GM21367 (cell line): Measurements from ENCODE around the gene SLC26A9.
"Not testable (repeated sequence)": the region's sequence is repeated elsewhere in the genome, so short reads cannot be mapped to it uniquely, and the experiment has no call there.

Experiments
- ATAC-seq: cut with Tn5 transposase; IDR thresholded peaks from one replicate; pipeline ENCODE4 v1.9.1; 2021; ENCODE audit not compliant: unreplicated experiment

The SLC26A9 gene

DNA sequence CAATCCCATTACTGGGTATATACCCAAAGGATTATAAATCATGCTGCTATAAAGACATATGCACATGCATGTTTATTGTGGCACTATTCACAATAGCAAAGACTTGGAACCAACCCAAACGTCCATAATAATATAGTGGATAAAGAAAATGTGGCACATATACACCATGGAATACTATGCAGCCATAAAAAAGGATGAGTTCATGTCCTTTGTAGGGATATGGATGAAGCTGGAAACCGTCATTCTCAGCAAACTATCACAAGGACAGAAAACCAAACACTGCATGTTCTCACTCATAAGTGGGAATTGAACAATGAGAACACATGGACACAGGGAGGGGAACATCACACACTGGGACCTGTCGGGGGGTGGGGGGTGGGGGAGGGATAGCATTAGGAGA is 38.2 kb downstream of the SLC26A9 start:
- ATAC-seq, result not testable (repeated sequence)

DNA sequence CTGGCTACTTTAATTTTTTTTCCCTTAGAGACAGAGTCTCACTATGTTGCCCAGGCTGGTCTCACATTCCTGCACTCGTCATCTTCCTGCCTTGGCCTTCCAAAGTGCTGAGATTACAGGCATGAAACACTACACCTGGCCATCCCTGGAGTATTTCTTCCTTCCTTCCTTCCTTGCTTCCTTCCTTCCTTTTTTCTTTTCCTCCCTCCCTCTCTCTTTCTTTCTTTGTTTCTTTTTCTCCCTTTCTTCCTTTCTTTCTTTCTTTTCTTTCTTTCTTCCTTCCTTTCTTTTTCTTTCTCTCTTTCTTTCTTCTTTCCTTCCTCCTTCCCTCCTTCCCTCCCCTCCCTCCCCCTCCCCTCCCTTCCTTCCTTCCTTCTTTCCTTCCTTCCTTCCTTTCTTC is 46.9 kb downstream of the SLC26A9 start:
- no peak for ATAC-seq

DNA sequence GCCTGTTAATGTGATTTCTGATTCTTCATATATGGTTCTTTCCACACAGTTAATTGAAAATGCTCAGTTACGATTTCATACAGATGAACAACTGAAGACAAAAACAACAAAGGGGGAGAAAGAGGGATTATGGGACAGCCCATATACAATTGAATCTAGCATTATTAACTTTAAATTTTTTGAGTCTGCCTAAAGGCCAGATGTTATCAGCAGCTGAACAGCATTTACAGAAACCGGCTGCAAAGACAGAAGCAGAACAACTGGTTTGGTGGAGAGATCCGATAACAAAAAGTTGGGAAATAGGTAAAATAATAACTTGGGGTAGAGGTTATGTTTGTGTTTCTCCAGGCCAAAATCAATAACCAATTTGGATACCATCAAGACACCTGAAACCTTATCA is 49.1 kb downstream of the SLC26A9 start:
- not testable (repeated sequence) for ATAC-seq

DNA sequence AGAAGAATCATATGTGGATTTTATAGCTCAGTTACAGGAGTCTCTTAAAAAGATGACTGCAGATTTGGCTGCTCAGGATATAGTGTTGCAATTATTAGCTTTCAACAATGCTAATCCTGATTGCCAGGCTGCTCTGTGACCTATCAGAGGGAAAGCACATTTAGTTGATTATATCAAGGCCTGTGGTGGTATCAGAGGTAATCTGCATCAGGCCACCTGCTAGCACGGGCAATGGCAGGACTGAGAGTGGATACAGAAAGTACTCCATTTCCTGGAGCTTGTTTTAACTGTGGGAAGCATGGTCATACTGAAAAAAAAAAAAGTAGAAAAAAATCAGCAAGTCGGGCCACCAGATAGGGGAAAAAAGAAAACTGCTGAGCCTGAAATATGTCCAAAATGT is 51.1 kb downstream of the SLC26A9 start:
- not testable (repeated sequence) for ATAC-seq

DNA sequence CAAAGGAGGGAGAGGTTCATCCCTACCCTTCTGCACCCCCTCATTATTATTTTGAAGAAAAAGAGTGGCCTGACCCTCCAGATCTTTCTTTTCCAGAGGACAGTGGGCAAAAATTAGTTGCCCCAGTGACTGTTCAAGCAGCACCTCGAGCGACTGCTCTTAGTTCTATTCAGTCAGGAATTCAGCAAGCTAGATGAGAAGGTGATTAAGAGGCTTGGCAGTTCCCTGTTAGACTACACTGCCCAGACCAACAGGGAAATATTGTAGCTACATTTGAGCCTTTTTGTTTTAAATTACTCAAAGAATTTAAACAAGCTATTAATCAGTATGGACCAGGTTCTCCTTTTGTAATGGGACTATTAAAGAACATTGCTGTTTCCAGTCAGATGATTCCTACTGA is 51.8 kb downstream of the SLC26A9 start:
- ATAC-seq, result not testable (repeated sequence)

DNA sequence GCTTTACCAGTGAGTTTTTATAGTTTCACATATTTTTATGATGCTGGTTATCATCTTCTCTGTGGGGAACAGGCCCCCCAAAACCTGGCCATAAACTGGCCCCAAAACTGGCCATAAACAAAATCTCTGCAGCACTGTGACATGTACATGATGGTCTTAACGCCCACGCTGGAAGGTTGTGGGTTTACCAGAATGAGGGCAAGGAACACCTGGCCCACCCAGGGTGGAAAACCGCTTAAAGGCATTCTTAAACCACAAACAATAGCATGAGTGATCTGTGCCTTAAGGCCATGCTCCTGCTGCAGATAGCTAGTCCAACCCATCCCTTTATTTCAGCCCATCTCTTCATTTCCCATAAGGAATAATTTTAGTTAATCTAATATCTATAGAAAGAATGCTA is 52.6 kb downstream of the SLC26A9 start:
- not testable (repeated sequence) for ATAC-seq

DNA sequence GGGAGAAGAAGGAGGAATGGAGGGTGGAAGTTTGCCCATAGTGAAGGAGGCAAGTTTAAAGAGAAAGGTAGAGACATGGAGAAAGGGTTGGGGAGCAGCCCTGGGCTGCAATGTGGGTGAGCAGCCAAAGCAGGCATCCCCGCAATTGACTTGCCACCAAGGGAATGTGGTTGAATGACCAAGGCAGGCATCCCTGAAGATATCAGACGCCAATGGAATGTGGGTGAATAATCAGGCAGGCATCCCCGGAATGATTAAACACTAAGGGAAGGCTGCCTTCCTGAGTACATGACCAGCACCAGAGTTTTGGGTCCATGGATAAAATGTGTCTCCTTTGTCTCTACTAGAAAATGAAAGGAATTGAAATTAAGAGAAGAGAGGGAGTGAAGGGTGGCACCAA is 53.5 kb downstream of the SLC26A9 start:
- not testable (repeated sequence) for ATAC-seq

DNA sequence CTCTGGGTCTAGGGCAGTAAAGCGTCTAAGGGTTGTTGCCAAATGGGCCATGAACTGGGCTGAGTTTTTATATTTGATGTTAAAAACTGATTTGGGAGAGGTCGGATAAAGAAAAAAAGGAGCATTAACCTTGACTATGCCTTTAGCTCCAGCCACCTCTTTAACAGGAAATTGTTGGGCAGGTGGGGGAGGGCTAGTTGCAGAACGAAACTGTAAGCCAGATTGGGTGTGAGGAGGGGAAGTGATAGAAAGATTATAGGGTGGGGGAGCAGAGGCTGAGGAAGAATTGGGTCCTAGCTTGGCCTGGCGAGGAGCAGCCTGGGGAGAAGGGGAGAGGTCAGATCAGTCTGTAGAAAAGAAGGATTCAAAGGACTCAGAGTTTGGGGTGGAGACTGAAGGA is 54.2 kb downstream of the SLC26A9 start:
- ATAC-seq, result not testable (repeated sequence)

DNA sequence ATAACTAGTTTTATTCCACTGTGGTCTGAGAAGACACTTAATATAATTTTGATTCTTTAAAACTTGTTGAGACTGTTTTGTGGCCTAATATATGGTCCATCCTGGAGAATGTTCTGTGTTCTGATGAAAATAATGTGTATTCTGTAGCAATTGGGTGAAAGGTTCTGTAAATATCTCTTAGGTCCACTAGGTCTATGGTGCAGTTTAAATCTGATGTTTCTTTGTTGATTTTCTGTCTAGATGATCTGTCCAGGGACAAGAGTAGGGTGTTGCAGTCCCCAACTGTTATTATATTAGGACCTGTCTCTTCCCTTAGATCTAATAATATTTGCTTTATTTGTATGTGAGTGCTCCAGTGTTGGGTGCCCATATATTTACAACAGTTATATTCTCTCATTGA is 59.5 kb downstream of the SLC26A9 start:
- no peak for ATAC-seq

DNA sequence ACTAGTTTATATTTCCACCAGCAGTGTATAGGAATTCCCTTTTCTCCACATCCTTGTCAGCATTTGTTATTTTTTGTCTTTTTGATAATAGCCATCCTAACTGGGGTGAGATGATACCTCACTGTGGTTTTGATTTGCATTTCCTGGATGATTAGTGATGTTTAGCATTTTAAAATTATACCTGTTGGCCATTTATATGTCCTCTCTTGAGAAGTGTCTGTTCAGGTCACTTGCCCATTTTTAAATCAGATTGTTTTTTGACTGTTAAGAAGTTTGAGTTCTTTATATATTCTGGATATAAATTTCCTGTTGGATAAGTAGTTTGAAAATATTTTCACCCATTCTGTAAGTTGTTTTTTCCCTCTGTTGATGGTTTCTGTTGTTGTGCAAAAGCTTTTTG is 62.3 kb downstream of the SLC26A9 start:
- ATAC-seq, result no peak

DNA sequence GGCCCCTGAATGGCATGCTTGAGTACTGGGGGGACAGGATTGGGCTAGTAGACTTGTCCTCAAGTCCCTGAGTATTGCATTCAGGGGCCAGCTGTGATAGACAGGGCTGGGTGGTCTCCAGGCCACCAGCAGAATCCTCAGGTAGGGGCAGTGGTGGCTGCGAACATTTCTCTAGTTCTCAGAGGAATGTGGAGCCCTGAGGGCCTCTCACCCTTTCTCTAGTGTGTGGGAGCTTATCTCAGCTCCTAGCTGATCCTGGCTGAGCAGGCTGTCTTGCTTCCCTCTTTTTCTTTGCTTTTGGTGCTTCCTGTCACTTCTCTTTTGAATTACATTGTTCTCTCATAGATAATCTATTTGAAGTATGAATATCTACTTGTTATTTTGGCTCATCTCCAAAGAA is 63.3 kb downstream of the SLC26A9 start:
- no peak for ATAC-seq

DNA sequence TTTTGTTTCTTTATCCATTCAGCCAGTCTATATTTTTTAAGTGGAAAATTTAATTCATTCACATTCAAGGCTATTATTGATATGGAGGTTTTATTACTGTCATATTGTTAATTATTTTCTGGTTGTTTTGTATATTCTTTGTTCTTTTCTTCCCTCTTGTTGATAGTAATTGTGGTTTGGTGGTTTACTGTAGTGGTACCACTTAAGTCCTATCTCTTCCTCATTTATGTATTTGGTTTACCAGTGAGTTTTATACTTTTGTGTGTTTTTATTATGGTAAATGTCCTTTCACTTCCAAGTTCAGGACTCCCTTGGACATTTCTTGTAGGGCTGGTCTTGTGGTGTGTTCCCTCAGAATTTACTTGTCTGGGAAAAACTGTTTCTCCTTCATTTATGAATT is 65.2 kb downstream of the SLC26A9 start:
- no peak for ATAC-seq

DNA sequence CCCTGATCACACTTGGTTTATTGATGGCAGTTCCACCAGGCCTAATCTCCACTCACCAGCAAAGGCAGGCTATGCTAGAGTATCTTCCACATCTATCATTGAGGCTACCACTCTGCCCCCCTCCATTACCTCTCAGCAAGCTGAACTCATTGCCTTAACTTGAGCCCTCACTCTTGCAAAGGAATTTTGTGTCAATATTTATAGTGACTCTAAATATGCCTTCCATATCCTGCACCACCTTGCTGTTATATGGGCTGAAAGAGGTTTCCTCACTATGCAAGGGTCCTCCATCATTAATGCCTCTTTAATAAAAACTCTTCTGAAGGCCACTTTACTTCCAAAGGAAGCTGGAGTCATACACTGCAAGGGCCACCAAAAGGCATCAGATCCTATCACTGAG is 70.1 kb downstream of the SLC26A9 start:
- ATAC-seq, result not testable (repeated sequence)

DNA sequence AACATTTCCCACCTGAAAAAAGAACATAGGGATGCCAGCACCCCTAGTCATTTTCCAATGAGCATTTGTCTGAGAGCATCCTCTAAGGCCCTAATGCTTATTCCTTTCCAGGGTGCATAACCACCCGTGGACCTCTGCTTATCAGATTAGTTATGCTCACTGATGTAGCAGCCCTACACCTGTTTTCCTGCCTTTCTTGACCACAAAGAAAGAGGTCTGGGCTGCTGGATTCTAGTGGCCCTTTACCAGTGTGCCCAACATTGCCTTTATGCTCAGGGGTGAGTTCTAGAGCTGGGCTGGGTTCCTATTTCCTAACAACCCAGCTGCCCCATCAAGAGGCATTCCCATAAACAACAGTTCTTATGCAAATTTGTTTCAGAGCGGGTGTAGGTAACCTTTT is 73.0 kb downstream of the SLC26A9 start:
- no peak for ATAC-seq
